ENCODE data around the gene MS4A6A. TPM values are rescaled to one million over a fixed set of nuclear protein-coding genes. Genes with fewer than 3 reads are reported as not detected.
"Not testable (repeated sequence)": the region's sequence is repeated elsewhere in the genome, so short reads cannot be mapped to it uniquely, and the experiment has no call there.

MS4A6A gene, protein sequence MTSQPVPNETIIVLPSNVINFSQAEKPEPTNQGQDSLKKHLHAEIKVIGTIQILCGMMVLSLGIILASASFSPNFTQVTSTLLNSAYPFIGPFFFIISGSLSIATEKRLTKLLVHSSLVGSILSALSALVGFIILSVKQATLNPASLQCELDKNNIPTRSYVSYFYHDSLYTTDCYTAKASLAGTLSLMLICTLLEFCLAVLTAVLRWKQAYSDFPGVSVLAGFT
- total RNA-seq (2014; rRNA removed; shearing (Covaris generic)), result not detected in 2 replicates

DNA sequence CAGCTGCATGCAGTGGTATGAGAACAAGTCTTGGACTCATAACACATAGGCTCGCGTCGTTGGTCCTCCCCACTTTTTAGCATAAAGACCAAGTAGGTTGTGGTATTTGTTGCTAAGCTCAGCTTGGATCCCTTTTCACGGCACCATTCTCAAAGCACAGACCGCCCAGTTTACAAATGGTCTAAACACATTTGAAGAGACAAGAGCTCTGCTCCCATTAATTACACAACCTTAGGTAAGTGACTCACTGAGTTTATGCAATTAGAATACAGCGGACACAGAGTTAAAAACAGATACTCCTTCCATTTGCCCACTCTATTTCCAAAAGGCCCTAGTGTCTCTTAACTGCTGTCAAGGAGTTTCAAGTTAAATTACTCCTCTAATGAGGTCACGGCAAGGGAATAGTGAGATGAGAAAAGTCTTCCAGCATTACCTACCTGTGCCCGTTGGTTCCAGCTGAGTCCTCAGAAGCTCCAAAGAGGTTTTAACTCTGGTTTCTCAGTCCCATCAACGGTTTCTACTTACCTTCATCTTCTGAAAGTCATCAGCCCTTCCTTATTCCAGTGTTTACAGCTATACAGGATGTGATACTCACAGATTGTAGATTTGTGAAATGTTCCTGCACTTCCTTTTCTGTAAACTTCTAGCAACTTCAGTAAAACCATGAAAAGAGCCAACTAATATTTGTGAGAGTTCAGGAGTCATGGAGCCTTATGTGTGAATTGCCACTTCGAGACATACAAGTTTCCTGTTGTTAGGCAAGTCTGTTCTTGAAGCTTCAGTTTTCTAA, at the start of gene MS4A6A:
TSS of gene MS4A6A (minus strand) at position 543 of the 790 bp plus-strand sequence. CDS start 1,356 bp downstream, outside the sequence.
- DNase-seq (ENCODE audit: low read depth), result no peak

DNA sequence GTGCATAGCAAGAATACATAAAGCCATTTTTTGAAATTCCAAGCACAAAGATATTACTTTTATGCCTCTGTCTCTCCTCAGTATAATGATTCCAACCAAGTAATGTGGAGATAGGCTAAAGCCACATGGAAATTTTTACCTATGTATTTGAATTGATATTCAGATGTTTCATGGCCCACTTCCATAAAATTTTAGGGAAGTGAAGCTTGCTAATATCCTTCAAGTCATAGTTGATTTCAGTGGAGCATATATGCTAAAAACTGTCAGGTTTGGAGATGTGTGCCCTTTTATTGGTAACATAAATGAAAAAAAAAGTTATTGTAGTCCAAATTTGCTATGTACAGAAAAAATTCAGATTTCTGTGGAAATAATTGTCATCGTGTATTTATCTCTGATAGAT, 47.8 kb upstream of the MS4A6A start:
- no peak for DNase-seq (ENCODE audit: low read depth)

DNA sequence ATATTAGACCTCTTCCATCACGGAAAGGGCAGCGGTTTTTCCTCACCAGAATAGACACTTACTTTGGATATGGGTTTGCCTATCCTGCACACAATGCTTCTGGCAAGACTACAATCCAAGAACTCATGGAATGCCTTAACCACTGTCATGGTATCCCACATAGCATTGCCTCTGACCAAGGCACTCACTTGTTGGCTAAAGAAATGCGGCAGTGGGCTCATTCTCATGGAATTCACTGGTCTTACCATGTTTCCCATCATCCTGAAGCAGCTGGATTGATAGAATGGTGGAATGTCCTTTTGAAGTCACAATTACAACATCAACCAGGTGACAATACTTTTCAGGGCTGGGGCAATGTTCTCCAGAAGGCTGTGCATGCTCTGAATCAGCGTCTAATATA, 39.3 kb upstream of the MS4A6A start:
- no peak for DNase-seq (ENCODE audit: low read depth)

DNA sequence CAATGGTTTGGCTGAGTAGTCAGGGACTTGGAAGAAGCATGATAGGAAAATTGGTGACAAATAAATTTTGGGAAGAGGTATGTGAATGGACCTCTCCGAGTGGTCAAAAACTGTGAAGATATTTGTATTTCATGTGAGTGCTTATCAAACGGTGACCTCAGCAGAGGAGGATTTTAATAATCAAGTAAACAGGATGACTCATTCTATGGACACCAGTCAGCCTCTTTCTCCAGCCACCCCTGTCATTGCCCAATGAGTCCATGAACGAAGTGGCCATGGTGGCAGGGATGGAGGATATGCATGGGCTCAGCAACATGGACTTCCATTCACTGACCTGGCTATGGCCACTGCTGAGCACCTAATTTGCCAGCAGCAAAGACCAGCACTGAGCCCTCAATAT, 38.8 kb upstream of the MS4A6A start:
- no peak for DNase-seq (ENCODE audit: low read depth)

- no peak for DNase-seq (ENCODE audit: low read depth)
These were observed 38.3 kb upstream of the MS4A6A start for GRCh38 chr11:60221181-60221580.

GRCh38 chr11:60214386-60214785, 31.5 kb upstream of the MS4A6A start:
- DNase-seq (ENCODE audit: low read depth), result no peak

GRCh38 chr11:60211206-60211605, 28.3 kb upstream of the MS4A6A start:
- DNase-seq (ENCODE audit: low read depth), result no peak

- DNase-seq (ENCODE audit: low read depth), result no peak
These were observed 27.1 kb upstream of the MS4A6A start for GRCh38 chr11:60209977-60210376.

DNA sequence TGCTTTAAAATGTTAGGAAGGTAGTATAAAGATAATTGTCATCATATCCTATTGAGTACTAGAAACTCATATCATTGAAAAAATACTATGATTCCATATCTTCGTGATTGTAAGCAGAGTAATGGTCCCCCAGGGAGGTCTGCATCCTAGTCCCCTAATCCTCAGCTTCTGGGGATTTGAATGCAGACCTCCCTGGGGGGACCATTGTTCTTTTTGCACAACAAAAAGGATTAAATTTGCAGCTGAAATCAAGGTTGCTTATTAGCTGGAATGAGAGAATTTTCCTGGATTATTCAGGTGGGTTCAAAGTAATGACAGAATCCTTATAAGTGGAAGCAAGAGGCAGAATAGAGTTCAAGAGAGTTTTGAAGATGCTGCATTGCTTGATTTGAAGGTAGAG, 26.1 kb upstream of the MS4A6A start:
- no peak for DNase-seq (ENCODE audit: low read depth)

- DNase-seq (ENCODE audit: low read depth), result peak; percentile 37
These were observed 25.4 kb upstream of the MS4A6A start for GRCh38 chr11:60208146-60208895.

DNA sequence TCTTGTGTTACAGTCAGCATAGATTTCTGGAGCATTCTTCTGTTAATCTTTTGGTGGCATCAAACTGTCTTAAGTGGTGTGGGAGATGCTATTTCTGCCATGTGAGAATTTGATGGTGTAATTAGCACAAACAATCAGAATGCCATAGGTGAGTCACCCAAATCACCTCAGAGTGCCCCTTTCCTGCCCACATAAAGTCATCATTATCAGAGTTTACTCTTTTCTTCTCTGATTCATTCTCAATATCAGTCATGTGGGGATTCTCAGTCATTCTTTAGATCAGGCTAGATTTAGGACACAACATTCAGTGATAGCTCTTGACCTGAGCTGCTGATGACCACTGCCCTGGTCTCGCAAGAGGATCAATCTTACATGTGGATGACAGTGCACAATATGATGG, 23.7 kb upstream of the MS4A6A start:
- no peak for DNase-seq (ENCODE audit: low read depth)

DNA sequence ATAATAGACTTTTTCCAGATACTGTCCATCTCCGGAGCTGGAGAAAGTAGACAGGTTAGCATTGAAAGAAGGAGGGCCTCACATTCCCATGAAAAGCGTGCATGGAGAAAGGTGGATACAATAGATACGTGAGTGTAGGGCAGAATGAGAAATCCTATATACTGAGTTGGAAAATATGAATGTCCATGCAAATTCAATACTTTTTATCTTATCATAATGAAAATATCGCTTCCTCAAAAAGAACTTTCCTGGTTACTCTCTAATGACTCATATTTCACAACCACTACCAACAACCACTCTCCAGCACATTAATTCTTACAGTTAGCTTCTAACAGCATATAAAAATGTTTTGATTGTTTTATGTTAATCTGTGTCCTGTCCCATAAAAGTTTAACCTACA, 22.0 kb upstream of the MS4A6A start:
- DNase-seq (ENCODE audit: low read depth), result no peak

DNA sequence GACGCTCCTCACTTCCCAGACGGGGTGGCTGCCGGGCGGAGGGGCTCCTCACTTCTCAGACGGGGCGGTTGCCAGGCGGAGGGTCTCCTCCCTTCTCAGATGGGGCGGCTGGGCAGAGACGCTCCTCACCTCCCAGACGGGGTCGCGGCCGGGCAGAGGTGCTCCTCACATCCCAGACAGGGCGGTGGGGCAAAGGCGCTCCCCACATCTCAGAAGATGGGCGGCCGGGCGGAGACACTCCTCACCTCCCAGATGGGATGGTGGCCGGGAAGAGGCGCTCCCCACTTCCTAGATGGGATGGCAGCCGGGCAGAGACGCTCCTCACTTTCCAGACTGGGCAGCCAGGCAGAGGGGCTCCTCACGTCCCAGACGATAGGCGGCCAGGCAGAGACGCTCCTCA, 18.5 kb upstream of the MS4A6A start:
- not testable (repeated sequence) for DNase-seq (ENCODE audit: low read depth)

GRCh38 chr11:60197442-60197841, 14.6 kb upstream of the MS4A6A start:
- DNase-seq (ENCODE audit: low read depth), result no peak

- no peak for DNase-seq (ENCODE audit: low read depth)
These were observed 13.1 kb upstream of the MS4A6A start for GRCh38 chr11:60195923-60196368.

- no peak for DNase-seq (ENCODE audit: low read depth)
These were observed 11.6 kb upstream of the MS4A6A start for GRCh38 chr11:60194511-60194910.

DNA sequence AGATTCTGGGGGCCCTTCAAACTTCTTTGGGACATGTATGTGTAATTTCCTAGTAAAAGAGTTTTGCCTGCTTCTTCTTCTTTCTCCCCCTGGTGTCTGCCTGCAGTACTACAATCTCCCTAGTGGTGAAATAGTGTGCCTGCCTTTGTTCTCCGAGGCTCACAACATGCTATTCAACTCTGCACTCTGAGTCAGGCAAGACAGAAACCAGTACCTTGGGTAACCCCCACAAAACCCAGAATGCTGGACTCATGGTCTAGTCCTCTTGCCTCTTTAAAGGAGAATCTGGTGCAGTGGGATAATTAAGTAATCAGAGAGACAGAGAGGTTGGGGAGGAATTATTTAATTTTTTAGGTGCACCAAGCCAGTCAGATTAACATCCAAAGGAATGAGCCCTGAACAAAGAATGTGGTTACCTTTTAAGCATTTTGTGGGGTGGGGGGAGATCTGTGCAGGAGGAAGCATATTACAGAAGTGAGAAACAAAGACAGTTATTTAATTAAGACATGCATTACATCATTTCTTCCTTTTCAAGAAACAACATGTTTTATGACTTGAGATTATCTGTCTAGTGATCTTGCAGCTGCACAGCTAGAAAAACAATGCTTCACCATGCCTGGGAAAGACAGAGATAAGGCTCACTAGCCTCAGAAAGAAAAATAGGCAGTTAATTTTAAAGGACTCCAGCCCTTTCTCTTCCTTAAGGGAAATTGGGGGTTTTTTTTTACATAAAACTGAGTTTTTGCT, 11.0 kb upstream of the MS4A6A start:
- peak; percentile 45 for DNase-seq (ENCODE audit: low read depth)

GRCh38 chr11:60192564-60192963, 9.7 kb upstream of the MS4A6A start:
- not testable (repeated sequence) for DNase-seq (ENCODE audit: low read depth)

DNA sequence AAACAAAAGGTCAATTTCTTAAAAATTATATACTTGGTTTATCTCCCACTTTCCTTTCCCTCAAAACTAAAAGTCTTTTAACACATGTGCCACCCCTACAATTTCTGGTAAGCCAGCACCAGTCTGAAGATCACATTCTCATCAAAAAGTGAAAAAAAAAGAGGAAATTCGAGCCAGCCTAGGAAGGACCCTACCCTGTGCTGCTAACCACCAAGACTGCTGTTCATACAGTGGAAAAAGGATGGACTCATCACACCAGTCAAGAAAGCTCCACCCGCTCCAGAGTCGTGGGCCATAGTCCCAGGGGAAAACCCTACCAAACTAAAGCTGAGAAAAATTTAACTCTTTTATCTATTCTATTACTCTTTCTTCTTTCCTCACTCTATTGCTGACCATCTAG, 5.6 kb upstream of the MS4A6A start:
- DNase-seq (ENCODE audit: low read depth), result not testable (repeated sequence)

- not testable (repeated sequence) for DNase-seq (ENCODE audit: low read depth)
These were observed 3.2 kb upstream of the MS4A6A start for GRCh38 chr11:60186128-60186527.

GRCh38 chr11:60185512-60185827, 2.6 kb upstream of the MS4A6A start:
- DNase-seq (ENCODE audit: low read depth), result not testable (repeated sequence)
